Effector memory CD8-positive, alpha-beta T cell (primary cell): Measurements from ENCODE around the gene RASSF8.

Experiments
- ATAC-seq: fragments of 150-1000 bp; cut with Tn5 transposase; replicated peaks from 2 replicates; pipeline ENCODE4 v1.10.0; 2021; ENCODE audit warnings: mild to moderate bottlenecking, moderate library complexity
- DNase-seq, 3 experiments: peaks; one replicate each; pipeline ENCODE4 v3.0.0; 2021
- H3K27ac Mint-ChIP-seq, 2 donors: one replicate each; pipeline ENCODE4 v1.8.0; 2022; ENCODE audit warnings: mild to moderate bottlenecking in 2 of 2, mixed read lengths in 2 of 2, moderate library complexity in 2 of 2
- H3K27me3 Mint-ChIP-seq, 2 donors: one replicate each; pipeline ENCODE4 v1.8.0; 2022; ENCODE audit warnings: mixed read lengths in 2 of 2
- H3K36me3 Mint-ChIP-seq: one replicate; pipeline ENCODE4 v1.8.0; 2022; ENCODE audit warnings: mild to moderate bottlenecking, moderate library complexity, mixed read lengths; ENCODE audit not compliant: insufficient read depth
- H3K4me1 Mint-ChIP-seq, 2 donors: one replicate each; pipeline ENCODE4 v1.8.0; 2022; ENCODE audit warnings: low read depth in 2 of 2, mixed read lengths in 2 of 2
- H3K4me3 Mint-ChIP-seq, 2 donors: one replicate each; pipeline ENCODE4 v1.8.0; 2022; ENCODE audit warnings: mild to moderate bottlenecking in 2 of 2, mixed read lengths in 2 of 2, moderate library complexity in 2 of 2
- H3K9me3 Mint-ChIP-seq, 2 donors: one replicate each; pipeline ENCODE4 v1.8.0; 2022; ENCODE audit warnings: mixed read lengths in 2 of 2

Gene RASSF8

GRCh38 chr12:26080911-26081310, 122.4 kb downstream of the RASSF8 start:
- Mint-ChIP-seq H3K4me3 (no peak overlapping the region), H3K27me3 (peaks cover 0 to 27% of the 10 kb centered on the region in 2 donors), H3K27ac (no peak overlapping the region), H3K4me1 (no peaks in the 10 kb centered on the region), H3K9me3 (no peaks in the 10 kb centered on the region), H3K36me3 (no peaks in the 10 kb centered on the region)
- no peak for DNase-seq
- ATAC-seq, result no peak

- no peaks in the 10 kb centered on the region for H3K36me3 Mint-ChIP-seq
- no peak overlapping the region for H3K27ac Mint-ChIP-seq
- H3K9me3 Mint-ChIP-seq, result no peaks in the 10 kb centered on the region
- H3K4me1 Mint-ChIP-seq, result no peaks in the 10 kb centered on the region
- H3K4me3 Mint-ChIP-seq, result no peak overlapping the region
- no peak for ATAC-seq
- peaks cover 0 to 13% of the 10 kb centered on the region in 2 donors for H3K27me3 Mint-ChIP-seq
- DNase-seq, result no peak
These were observed 128.5 kb downstream of the RASSF8 start for GRCh38 chr12:26086936-26087335.

GRCh38 chr12:26088998-26089397, 130.5 kb downstream of the RASSF8 start:
- no peak for DNase-seq
- Mint-ChIP-seq H3K36me3 (no peaks in the 10 kb centered on the region), H3K4me1 (no peaks in the 10 kb centered on the region), H3K27me3 (peaks cover 0 to 4% of the 10 kb centered on the region in 2 donors), H3K4me3 (no peak overlapping the region), H3K27ac (no peak overlapping the region), H3K9me3 (no peaks in the 10 kb centered on the region)
- ATAC-seq, result no peak

GRCh38 chr12:26090836-26091510, 132.5 kb downstream of the RASSF8 start:
- H3K36me3 Mint-ChIP-seq, result no peaks in the 10 kb centered on the region
- ATAC-seq (no peak), DNase-seq (no peak)
- H3K4me3 Mint-ChIP-seq, result no peak overlapping the region
- H3K4me1 Mint-ChIP-seq, result no peaks in the 10 kb centered on the region
- no peaks in the 10 kb centered on the region for H3K9me3 Mint-ChIP-seq
- H3K27ac Mint-ChIP-seq, result no peak overlapping the region
- peaks cover 0 to 4% of the 10 kb centered on the region in 2 donors for H3K27me3 Mint-ChIP-seq

- Mint-ChIP-seq H3K4me3 (no peak overlapping the region), H3K4me1 (no peaks in the 10 kb centered on the region), H3K9me3 (no peaks in the 10 kb centered on the region), H3K27ac (no peak overlapping the region), H3K36me3 (no peaks in the 10 kb centered on the region), H3K27me3 (peaks cover 0 to 4% of the 10 kb centered on the region in 2 donors)
- ATAC-seq (no peak), DNase-seq (no peak)
These were observed 133.3 kb downstream of the RASSF8 start for GRCh38 chr12:26091822-26092221.

GRCh38 chr12:26092346-26093105, 134.0 kb downstream of the RASSF8 start:
- Mint-ChIP-seq H3K4me1 (no peaks in the 10 kb centered on the region), H3K4me3 (no peak overlapping the region), H3K27me3 (peaks cover 0 to 4% of the 10 kb centered on the region in 2 donors), H3K36me3 (no peaks in the 10 kb centered on the region), H3K9me3 (no peaks in the 10 kb centered on the region), H3K27ac (no peak overlapping the region)
- no peak for ATAC-seq
- no peak for DNase-seq

GRCh38 chr12:26095186-26095585, 136.7 kb downstream of the RASSF8 start:
- DNase-seq (no peak), ATAC-seq (no peak)
- H3K9me3 Mint-ChIP-seq, result no peaks in the 10 kb centered on the region
- no peaks in the 10 kb centered on the region for H3K36me3 Mint-ChIP-seq
- peaks cover 13 to 14% of the 10 kb centered on the region in 2 donors for H3K27me3 Mint-ChIP-seq
- no peak overlapping the region for H3K4me3 Mint-ChIP-seq
- no peaks in the 10 kb centered on the region for H3K4me1 Mint-ChIP-seq
- no peak overlapping the region for H3K27ac Mint-ChIP-seq

- Mint-ChIP-seq H3K4me1 (no peaks in the 10 kb centered on the region), H3K36me3 (no peaks in the 10 kb centered on the region), H3K9me3 (no peaks in the 10 kb centered on the region), H3K4me3 (no peak overlapping the region), H3K27me3 (peaks cover 13 to 15% of the 10 kb centered on the region in 2 donors), H3K27ac (no peak overlapping the region)
- ATAC-seq (no peak), DNase-seq (no peak)
These were observed 137.6 kb downstream of the RASSF8 start for GRCh38 chr12:26096036-26096435.

- H3K9me3 Mint-ChIP-seq, result no peaks in the 10 kb centered on the region
- no peak overlapping the region for H3K27ac Mint-ChIP-seq
- no peak overlapping the region for H3K4me3 Mint-ChIP-seq
- no peaks in the 10 kb centered on the region for H3K36me3 Mint-ChIP-seq
- H3K27me3 Mint-ChIP-seq, result peaks cover 17 to 20% of the 10 kb centered on the region in 2 donors
- DNase-seq, result peak; percentile 33 to 37 (median 34)
- H3K4me1 Mint-ChIP-seq, result no peaks in the 10 kb centered on the region
- ATAC-seq, result peak; percentile 75
These were observed 138.8 kb downstream of the RASSF8 start for GRCh38 chr12:26097046-26097878.

- Mint-ChIP-seq H3K36me3 (no peaks in the 10 kb centered on the region), H3K27me3 (peaks cover 20 to 25% of the 10 kb centered on the region in 2 donors), H3K9me3 (no peaks in the 10 kb centered on the region), H3K4me1 (no peaks in the 10 kb centered on the region), H3K27ac (no peak overlapping the region), H3K4me3 (no peak overlapping the region)
- ATAC-seq (no peak), DNase-seq (no peak)
These were observed 142.3 kb downstream of the RASSF8 start for GRCh38 chr12:26100666-26101349.

GRCh38 chr12:26101350-26101734, 142.9 kb downstream of the RASSF8 start:
- H3K27me3 Mint-ChIP-seq, result peaks cover 20 to 25% of the 10 kb centered on the region in 2 donors
- no peak overlapping the region for H3K27ac Mint-ChIP-seq

GRCh38 chr12:26101763-26102162, 143.3 kb downstream of the RASSF8 start:
- H3K4me1 Mint-ChIP-seq, result no peaks in the 10 kb centered on the region
- H3K27me3 Mint-ChIP-seq, result peaks cover 20 to 25% of the 10 kb centered on the region in 2 donors
- H3K4me3 Mint-ChIP-seq, result no peak overlapping the region
- ATAC-seq (no peak), DNase-seq (no peak)
- H3K36me3 Mint-ChIP-seq, result no peaks in the 10 kb centered on the region
- no peak overlapping the region for H3K27ac Mint-ChIP-seq
- no peaks in the 10 kb centered on the region for H3K9me3 Mint-ChIP-seq

More at GRCh38 chr12:26101350-26101734, 142.9 kb downstream of the RASSF8 start:
- Mint-ChIP-seq H3K4me3 (no peak overlapping the region), H3K9me3 (no peaks in the 10 kb centered on the region), H3K4me1 (no peaks in the 10 kb centered on the region), H3K36me3 (no peaks in the 10 kb centered on the region)
- no peak for ATAC-seq
- DNase-seq, result no peak

- DNase-seq (no peak), ATAC-seq (no peak)
- no peak overlapping the region for H3K27ac Mint-ChIP-seq
- no peaks in the 10 kb centered on the region for H3K36me3 Mint-ChIP-seq
- no peak overlapping the region for H3K4me3 Mint-ChIP-seq
- H3K9me3 Mint-ChIP-seq, result no peaks in the 10 kb centered on the region
- no peaks in the 10 kb centered on the region for H3K4me1 Mint-ChIP-seq
- peaks cover 20 to 34% of the 10 kb centered on the region in 2 donors for H3K27me3 Mint-ChIP-seq
These were observed 144.5 kb downstream of the RASSF8 start for GRCh38 chr12:26102953-26103352.
